HG03575 (cell line): Measurements from ENCODE around the gene ACSM3.
"Not testable (repeated sequence)": the region's sequence is repeated elsewhere in the genome, so short reads cannot be mapped to it uniquely, and the experiment has no call there.

Experiments used
- ATAC-seq: cut with Tn5 transposase; IDR thresholded peaks from one replicate; pipeline ENCODE4 v1.9.1; 2021; ENCODE audit not compliant: unreplicated experiment, insufficient number of reproducible peaks, low FRiP score; ENCODE audit errors: extremely low read depth

The ACSM3 gene

GRCh38 chr16:20763461-20764232, at the start of gene ACSM3:
ACSM3 (plus strand) TSS chr16:20764014; CDS start chr16:20770035, 6,021 bp downstream.
- peak; percentile 78 for ATAC-seq

DNA sequence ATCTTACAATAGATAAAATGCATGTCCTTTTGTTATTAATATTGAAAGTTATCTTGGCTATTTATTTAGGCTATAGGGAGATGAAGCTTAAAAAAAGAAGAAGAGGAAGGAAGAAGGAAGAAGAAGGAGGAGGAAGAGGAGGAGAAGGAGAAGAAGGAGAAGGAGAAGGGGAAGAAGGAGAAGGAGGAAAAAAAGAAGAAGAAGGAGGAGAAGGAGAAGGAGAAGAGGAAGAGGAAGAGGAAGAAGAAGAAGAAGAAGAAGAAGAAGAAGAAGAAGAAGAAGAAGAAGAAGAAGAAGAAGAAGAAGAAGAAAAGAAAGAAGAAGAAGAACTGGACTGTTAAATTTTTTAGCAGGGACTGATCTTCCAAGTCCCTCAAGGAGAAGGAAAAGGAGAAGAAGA, 46.1 kb upstream of the ACSM3 start:
- ATAC-seq = not testable (repeated sequence)

GRCh38 chr16:20720251-20720650, 43.6 kb upstream of the ACSM3 start:
- no peak for ATAC-seq

- no peak for ATAC-seq
These were observed 37.2 kb upstream of the ACSM3 start for GRCh38 chr16:20726661-20727060.

GRCh38 chr16:20727181-20727580, 36.6 kb upstream of the ACSM3 start:
- no peak for ATAC-seq

DNA sequence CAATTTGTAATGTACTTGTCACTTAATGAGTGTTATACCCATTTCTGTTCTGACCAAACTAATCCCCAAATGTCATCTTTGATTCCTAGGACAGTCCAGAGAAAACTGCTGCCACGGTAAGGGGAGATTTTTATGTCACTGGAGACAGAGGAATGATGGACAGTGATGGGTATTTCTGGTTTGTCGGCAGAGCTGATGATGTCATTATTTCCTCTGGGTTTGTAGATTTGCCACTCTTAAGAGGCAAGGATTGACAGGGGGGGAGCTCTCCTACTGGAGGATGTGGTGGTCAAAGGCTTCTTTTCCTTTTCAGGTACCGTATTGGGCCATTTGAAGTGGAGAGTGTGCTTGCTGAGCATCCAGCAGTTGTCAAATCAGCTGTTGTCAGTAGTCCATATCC, 34.7 kb upstream of the ACSM3 start:
- no peak for ATAC-seq

- no peak for ATAC-seq
These were observed 29.8 kb upstream of the ACSM3 start for GRCh38 chr16:20734056-20734455.

DNA sequence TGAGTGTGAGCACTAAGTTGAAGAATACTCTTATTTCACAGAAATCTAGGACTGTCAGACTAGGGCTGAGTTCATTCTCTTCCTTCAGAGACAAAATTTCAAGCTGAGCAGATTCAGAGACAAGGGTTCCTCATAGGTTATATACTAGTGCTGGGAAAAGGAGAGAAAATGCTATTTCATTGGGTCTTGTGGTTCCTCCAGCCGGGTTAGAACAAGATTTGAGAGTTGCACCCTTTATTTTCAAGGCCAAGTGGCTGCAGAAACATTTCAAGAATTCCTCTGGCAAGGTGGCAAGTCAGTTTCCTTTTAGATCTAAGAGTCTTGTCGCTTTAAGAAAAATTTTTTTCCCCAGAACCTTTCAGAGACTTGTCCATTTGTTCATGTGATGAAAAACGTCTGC, 29.0 kb upstream of the ACSM3 start:
- no peak for ATAC-seq

DNA sequence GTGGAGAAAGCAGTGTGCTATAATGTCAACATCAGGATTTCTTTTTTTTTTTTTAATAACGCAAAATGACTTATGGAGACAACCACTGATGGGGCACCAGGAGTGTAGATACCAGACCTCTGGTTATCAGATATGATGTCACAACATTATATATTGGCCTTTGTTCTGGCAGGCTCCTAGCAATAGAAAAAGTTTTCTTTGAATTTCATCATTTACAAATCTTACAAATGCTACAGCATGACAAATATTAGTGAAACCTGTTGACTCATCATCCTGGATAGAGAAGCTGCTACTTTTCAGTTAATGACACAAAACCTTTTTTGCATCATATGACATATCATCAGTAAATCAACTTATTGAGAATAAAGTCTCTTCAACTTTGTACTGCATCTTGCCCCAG, 28.3 kb upstream of the ACSM3 start:
- ATAC-seq = no peak

DNA sequence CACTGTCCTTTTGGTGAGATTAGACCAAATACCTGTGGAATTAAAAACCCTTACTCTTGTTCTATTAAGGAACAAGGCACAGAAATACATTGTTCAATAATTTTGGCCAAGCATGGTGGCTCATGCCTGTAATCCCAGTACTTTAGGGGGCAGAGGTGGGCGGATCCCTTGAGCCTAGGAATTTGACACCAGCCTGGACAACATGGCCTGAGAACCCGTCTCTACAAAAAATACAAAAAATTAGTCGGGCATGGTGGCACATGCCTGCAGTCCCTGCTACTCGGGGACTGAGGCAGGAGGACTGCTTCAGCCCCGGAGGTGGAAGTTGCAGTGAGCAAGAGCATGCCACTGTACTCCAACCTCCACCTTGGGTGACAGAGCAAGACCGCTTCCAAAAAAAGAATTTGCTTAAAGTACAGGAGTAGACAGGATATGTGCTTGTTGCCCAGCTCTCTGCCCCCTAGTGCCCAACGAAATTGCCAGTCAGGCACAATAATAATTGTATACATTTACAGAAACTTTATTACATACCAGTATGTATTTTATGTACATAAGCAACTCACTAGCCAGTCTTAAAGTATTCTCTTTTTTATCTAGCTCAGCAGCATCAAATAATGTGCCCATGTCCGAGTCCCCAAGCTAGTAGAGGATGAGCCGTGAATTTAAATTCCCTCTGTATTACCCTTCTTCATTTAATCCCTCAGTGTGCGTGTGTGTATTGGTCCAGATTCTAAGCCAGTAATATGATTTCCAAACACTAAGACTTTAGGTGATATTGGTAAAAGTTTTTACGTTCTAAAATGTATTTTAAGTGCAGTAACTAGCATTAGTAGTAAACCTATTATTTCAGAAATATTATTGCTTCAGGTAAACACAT, 23.6 kb upstream of the ACSM3 start:
- no peak for ATAC-seq

DNA sequence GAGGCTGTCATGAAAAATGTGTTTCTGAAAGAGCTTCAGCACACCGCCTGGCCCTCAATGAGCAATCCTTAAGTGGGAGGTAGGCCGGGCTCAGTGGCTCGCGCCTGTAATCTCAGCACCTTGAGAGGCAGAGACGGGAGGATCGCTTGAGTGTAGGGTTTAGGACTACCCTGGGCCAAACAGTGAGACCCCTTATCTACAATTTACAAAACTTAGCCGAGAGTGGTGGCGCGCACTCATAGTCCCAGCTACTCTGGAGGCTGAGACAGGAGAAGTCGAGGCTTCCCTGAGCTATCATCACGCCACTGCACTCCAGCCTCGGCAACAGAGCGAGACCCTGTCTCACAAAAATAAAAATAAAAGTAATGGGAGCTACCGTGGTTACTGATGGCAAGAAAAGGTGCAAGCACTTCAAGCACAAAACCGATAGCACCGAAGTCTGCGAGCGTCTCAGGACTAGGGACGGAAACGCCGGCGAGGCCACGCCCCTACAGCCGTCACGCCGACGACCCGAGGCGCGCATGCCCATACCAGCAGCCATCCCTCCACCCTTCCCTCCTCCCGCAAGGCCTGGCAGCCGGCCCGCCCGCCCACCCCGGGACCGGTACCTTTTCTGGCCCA, 22.8 kb upstream of the ACSM3 start:
- peak; percentile 32 for ATAC-seq

GRCh38 chr16:20741554-20742285, 22.1 kb upstream of the ACSM3 start, which contains the start of gene THUMPD1:
THUMPD1 (minus strand) TSS chr16:20741818; CDS start chr16:20741739, 79 bp downstream.
- peak; percentile 30 for ATAC-seq

DNA sequence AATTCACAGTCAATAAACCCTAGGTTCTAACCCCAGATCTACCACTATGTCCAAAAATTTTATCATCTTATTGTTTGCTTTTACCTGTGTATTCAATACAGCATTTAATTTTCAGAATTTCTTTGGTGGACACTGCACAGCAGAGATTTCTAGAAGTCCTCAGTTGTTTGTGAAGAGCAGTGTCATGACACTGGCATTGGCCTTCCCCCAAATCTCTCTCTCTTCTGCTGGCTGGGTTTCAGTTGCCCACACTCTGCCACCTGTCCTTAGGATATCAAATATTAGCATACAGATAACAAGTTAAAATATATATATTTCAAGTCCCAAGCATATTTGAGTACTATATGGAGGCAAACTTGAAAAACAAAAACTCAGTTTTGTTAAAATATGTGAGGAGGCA, 20.2 kb upstream of the ACSM3 start:
- ATAC-seq = no peak

DNA sequence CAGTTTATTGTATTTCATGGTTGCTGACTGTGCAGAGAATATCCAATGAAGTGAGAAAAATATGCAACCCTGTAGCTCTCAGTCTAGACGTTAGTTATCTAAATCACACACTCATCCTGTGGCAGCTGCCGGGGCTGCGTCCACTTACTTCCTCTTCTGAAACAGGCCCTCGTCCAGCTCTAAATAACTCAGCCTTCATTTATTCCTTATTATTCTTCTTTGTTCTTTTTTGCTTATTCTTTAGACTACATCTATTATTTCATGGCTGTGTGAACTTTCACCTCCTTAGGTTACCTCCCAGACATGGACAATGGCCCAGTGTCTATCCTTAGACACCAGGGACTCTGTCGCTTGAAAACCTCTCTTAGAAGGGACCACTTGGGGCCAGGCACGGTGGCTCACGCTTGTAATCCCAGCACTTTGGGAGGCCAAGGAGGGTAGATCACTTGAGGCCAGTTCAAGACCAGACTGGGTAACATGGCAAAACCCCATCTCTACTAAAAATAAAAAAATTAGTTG, 18.8 kb upstream of the ACSM3 start:
- no peak for ATAC-seq

GRCh38 chr16:20746461-20746860, 17.4 kb upstream of the ACSM3 start:
- ATAC-seq = no peak

- no peak for ATAC-seq
These were observed 16.6 kb upstream of the ACSM3 start for GRCh38 chr16:20747030-20747816.

GRCh38 chr16:20749474-20749873, 14.3 kb upstream of the ACSM3 start:
- ATAC-seq = no peak

- no peak for ATAC-seq
These were observed 13.3 kb upstream of the ACSM3 start for GRCh38 chr16:20750558-20750957.
